Astrocyte of the spinal cord (primary cell): ENCODE results near the gene RO60.

ENCODE experiments used
- DNase-seq: peaks from one replicate; pipeline ENCODE4 v3.0.0; 2011; ENCODE audit warnings: low read depth, low spot score
- H3K4me3 ChIP-seq: 2 replicates; pipeline ENCODE4 v1.5.1; 2011; ENCODE audit warnings: low read depth, mild to moderate bottlenecking, low read length, moderate library complexity
- in situ Hi-C: cut with HindIII; loops from 2 replicates; pipeline ENCODE4 v1.10.0; 2017; ENCODE audit warnings: low sequenced_read_pairs
- TF ChIP-seq, protein P1 (sequence below): IDR thresholded peaks from 2 replicates; pipeline ENCODE4 v1.5.1; 2012; ENCODE audit warnings: low read depth, mild to moderate bottlenecking, low read length, inconsistent platforms

RO60 gene

DNA sequence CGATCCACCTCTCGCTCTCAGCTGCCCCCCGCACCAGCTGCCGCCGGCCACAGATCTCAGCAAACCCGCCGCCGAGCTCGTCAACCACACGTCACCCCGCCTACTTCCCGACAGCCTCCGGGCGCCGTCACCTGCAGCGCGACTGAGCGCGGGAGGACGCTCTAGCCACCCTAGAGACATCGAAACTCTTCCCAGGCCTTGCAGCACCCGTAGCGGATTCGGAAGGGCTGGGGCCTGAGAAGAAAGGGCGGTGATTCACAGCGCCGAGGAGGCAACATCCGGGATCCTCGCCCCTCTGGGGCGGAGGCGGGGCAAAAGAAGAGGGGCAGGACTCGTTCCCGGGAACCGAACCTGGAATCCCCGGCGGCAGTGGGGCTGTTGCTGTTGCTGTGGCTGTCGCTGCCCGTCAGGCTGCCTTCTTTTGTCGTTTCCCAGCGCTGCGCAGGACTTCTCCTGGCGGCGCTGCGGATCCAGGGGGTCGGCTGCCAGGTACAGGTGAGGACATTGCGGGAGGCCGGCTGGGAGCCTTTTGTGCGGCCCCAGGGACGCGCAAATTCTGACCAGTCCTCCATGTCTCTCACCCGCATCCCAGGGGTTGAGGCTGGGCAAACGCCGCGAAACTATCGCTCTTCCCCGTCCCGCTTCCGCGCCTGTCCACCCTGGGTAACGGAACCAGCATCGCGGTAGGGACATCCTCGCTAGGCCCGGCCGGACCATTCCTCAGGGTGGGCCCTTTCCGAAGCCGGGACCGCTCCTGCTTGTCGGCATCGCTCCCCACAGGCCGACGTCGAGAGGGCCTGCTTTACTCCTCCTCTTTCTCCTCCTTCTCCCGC is at the start of gene RO60, which contains the start of gene UCHL5:
Gene RO60 (plus strand): TSS at position 331 of the 833 bp plus-strand sequence. CDS start 9,443 bp downstream, outside the sequence.
Gene UCHL5 (minus strand): TSS at position 79 of the 833 bp plus-strand sequence. CDS start 100 bp downstream, outside the sequence.
- TF ChIP-seq, protein P1, sequence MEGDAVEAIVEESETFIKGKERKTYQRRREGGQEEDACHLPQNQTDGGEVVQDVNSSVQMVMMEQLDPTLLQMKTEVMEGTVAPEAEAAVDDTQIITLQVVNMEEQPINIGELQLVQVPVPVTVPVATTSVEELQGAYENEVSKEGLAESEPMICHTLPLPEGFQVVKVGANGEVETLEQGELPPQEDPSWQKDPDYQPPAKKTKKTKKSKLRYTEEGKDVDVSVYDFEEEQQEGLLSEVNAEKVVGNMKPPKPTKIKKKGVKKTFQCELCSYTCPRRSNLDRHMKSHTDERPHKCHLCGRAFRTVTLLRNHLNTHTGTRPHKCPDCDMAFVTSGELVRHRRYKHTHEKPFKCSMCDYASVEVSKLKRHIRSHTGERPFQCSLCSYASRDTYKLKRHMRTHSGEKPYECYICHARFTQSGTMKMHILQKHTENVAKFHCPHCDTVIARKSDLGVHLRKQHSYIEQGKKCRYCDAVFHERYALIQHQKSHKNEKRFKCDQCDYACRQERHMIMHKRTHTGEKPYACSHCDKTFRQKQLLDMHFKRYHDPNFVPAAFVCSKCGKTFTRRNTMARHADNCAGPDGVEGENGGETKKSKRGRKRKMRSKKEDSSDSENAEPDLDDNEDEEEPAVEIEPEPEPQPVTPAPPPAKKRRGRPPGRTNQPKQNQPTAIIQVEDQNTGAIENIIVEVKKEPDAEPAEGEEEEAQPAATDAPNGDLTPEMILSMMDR, result no peak
- in situ Hi-C loops, result no loop called here
- DNase-seq, result peak; percentile 99
- H3K4me3 ChIP-seq, result peak within 1 kb of the TSS; percentile 86

DNA sequence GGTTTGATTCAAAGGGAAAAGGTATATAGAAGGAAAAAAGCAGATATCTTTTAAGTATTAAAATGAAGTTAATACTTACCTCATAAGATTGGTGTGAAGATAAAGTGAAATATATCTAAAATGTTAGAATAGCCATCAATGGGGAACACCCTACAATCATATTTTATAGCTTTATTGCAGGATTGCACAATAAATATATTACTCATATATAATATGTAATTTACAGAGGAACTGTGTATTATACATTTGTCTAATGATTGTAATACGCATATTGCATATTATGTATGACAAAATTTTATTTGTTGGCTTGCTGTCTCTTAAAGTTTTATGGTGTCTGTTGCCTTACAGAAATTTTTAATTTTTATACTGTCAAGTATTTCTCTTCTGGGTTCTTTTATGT is 48.0 kb upstream of the RO60 start:
- no peak overlapping the region for H3K4me3 ChIP-seq
- DNase-seq, result no peak
- in situ Hi-C loops, result no loop called here
- TF ChIP-seq, protein P1, result no peak

DNA sequence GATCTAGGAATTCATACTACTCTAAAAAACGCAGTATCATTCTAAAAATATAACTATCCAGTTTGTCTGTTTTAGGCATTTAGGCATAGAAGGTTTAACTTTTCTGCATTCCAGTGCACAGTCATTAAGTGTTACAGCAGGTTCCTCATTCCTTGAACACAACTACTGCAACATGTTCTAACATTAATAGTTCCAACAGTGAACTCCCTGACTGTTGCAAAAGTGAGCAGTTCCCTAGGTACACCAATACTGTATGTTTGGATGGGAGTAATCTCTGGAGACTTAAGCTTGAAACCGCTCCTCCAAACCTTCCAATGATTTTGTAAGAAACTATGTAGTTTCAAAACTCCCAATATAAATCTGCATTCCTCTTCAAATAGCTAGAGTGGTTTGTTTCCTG is 46.4 kb upstream of the RO60 start:
- DNase-seq, result peak; percentile 28
- in situ Hi-C loops, result no loop called here
- H3K4me3 ChIP-seq, result no peak overlapping the region
- TF ChIP-seq, protein P1, result no peak

DNA sequence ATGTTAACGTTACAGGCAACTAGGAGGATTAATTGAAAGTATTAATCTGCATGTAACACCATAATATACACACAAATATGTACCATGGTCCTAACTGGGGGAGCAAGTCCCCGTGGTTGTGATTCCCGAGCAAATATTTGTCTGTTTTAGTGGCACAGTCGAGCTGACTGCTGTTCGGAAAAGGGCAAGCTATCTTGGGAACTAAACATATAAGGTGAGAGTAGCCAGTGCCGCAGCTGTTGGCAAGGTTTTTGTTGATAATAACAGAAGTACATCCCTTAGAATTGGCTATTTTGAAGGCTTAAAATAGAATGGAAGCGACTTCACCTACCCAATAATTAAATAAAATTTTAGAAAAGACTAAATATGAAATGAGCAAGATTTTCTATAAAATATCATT is 45.7 kb upstream of the RO60 start:
- in situ Hi-C loops, result no loop called here
- no peak overlapping the region for H3K4me3 ChIP-seq
- TF ChIP-seq, protein P1, result no peak
- DNase-seq, result no peak

DNA sequence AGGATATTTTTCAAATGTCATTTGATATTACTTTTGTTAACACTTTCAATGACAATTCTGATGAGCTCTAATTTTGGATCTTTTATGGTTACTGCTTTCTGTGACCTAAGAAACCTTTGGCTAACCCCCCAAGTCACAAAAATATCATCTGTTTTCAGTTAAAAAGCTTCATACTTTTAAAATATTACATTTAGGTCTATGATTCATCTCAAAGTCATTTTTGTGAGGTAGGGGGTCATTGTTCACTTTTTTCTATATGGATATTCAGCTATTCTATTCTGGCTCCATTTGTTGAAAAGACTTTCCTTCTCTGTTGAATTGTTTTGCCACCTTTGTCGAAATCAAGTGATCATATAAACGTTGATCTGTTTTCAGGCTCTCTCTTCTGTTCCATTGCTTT is 45.0 kb upstream of the RO60 start:
- DNase-seq, result peak; percentile 39
- TF ChIP-seq, protein P1, result no peak
- in situ Hi-C loops, result no loop called here
- H3K4me3 ChIP-seq, result no peak overlapping the region

DNA sequence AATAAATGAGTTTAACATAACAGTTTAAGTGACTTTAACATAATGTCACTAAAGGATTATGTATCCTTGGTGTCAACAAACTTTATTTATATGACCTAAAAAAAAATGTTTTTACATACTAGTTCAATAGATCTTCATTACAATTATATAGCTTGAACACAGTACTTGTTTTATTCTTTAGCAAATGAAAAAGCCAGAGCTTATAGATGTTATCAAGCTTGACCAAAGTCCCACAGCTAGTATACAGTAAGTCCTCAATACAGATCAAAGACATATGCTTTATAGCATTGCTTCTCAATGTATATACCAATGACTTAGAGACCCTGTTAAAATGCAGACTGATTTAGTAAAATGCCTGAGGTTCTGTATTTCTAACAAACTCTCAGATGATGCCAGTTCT is 42.6 kb upstream of the RO60 start:
- DNase-seq, result no peak
- in situ Hi-C loops, result no loop called here
- TF ChIP-seq, protein P1, result no peak
- no peak overlapping the region for H3K4me3 ChIP-seq
